Cerebellar nuclear complex (tissue), 1 donor: Measurements from ENCODE around the gene CCNL2.
"Not testable (repeated sequence)": the region's sequence is repeated elsewhere in the genome, so short reads cannot be mapped to it uniquely, and the experiment has no call there.

Source experiments
- DNase-seq, 2 experiments: peaks; one replicate each; lab custom pipeline; 2025; lab: John Stamatoyannopoulos, UW

CCNL2 gene

DNA sequence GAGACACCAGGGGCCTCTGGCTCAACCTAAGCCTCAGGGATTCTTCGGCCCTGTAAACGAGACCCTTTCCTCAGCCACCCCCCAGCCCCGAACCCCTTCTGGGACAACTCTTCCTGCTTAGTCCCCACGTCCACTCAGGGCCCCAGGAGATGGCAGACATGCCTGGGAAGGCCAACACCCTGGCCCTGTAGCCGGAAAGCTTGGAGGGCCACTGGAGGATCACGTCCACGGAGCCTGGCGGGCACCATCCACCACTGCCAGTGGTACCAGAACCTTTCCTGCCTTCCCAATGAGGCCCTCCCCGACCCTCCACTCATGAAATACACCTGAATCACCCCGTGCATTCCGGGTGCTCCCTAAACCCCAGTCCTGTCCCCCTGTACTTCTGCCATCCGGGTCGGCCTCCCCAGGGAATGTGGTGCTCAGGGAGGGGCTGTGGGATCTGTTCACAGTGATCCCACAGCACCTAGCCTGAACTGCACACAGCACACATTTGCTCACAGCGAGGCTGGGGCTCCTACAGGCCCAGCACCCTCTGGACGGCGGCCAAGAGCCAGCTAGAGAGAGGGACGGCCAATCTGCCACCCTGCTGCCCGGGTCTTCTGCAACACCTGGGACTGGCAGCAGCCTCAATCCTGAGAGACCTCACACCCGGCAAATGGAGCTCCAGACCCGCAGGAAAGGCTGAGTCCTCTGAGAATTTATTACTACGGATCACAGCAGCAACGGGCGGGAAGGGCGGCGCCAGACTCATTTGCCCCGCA is 25.9 kb downstream of the CCNL2 start:
- DNase-seq: no peak

DNA sequence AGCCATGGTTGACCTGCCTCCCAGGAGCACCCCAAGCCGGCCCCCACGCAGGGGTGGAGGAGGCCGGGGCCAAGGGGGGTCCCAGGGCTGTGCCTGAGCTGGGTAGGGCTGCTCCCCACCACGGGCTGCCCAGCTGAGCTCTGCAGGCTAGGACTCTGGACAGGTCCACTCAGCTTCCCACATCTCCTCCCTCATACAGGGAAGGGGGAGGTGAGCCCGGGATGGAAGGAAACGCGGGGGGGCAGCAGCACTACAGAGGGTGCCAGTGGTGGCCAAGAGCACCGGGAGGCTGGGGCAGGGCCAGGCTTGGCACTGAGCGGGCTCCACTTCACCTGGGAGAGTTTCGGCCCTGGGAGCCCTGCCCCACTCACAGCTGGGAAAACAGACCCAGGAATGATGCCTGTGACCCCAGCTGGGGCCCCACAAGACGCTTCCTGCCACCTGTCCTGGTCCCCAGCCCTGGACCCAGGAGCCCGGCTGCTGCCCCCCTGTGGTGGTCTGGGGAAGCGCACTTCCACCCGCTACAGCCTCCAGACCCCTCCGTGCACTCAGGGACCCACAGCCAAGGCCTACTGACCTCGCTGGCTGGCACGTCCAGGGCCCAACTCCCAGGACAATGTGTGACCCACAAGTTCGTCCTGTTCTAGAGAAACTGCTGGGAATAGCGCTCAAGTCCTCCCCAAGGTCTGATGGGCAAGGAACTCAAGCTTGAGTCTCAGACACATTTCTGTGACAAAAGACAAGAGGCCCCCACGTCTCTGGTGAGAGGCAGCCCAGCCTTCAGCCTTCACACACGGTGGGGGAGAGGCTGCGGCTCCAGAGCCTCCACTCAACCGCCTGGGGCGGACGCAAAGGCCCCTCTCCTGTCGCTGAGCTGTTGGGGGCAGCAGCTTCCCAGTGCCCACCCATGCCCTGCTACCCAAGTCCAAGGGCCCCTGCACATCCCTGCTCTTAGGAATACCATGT is 27.1 kb downstream of the CCNL2 start:
- no peak for DNase-seq

DNA sequence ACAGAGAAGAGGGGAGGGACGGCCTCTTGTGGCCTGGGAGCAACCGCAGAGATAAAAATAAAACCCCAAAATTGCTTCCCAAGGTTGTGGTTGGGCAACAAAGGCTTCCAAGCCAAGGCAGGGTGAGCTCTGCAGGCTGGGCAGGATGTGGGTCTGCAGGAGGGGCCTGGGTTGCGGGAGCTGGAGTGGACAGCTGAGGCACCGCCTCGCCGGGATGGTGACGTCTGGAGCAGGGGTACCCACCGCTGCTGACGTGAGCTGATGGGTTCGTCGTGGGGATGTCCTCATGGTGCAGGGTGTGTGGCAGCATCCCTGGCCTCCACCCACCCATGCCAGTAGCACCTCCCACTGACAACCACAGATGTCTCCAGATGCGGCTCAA is 27.8 kb downstream of the CCNL2 start:
- no peak for DNase-seq

DNA sequence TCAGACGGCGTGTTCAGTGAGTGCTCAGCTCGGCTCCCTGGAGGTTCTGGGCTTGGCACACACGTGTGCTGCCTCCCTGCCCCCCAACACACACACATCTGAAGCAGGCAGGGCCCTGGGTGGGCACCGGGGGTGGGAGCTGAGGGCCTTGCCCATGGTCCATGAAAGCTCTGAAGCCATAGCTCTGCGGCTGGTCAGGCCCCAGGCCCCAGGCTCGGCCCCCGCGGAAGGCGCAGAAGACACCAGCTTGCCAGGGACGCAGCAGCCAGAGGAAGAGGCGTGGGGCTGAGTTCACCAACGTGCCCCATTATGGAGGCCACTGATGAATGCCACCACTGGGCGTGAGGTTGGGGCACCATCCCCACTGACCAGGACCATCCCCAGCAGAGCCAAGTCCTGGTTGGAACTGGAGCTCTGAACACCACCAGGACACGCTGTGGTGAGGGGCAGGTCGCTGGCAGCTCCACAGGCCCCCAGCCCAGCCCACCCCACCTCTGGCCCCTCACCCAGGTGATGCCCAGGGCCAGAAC is 28.3 kb downstream of the CCNL2 start:
- DNase-seq: no peak

DNA sequence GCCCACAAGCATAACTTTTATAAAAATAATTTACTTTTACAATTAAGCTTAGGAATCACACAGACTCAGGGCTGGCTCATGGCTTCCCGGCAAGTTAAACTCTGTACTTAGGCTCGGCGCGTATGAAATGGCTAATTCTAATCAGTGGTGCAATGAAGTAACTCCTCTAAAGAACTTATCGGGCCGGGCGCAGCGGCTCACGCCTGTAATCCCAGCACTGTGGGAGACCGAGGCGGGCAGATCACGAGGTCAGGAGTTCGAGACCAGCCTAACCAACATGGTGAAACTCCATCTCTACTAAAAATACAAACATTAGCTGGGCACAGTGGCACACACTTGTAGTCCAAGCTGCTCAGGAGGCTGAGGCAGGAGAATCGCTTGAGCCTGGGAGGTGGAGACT is 29.0 kb downstream of the CCNL2 start:
- not testable (repeated sequence) for DNase-seq

DNA sequence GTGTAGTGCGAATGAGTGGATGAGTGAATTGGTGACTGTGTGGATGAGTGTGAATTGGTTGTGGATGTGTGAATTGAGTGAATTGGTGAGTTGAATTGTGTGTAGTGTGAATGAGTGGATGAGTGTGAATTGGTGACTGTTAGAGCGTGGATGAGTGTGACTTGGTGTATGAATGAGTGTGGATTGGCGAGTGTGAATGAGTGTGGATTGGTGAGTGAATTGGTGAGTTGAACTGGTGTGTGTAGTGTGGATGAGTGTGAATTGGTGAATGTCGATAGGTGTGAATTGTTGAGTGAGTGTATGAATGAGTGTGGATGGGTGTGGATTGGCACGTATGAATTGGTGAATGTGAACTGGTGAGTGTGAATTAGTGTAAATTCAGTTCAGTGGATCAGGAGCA is 31.8 kb downstream of the CCNL2 start:
- DNase-seq: no peak

DNA sequence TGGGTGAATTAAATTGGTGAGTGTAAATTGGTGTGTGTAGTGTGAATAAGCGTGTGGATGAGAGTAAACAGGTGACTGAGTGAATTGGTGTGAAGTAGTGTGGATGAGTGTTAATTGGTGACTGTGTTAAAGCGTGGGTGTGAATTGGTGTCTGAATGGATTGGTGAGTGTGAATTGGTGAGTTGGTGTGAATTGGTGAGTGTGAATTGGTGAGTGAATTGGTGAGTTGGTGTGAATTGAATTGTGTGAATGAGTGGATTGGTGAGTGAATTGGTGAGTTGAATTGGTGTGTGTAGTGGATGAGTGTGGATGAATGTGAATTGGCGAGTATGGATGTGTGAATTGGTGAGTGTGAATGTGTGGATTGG is 32.5 kb downstream of the CCNL2 start:
- DNase-seq: no peak

DNA sequence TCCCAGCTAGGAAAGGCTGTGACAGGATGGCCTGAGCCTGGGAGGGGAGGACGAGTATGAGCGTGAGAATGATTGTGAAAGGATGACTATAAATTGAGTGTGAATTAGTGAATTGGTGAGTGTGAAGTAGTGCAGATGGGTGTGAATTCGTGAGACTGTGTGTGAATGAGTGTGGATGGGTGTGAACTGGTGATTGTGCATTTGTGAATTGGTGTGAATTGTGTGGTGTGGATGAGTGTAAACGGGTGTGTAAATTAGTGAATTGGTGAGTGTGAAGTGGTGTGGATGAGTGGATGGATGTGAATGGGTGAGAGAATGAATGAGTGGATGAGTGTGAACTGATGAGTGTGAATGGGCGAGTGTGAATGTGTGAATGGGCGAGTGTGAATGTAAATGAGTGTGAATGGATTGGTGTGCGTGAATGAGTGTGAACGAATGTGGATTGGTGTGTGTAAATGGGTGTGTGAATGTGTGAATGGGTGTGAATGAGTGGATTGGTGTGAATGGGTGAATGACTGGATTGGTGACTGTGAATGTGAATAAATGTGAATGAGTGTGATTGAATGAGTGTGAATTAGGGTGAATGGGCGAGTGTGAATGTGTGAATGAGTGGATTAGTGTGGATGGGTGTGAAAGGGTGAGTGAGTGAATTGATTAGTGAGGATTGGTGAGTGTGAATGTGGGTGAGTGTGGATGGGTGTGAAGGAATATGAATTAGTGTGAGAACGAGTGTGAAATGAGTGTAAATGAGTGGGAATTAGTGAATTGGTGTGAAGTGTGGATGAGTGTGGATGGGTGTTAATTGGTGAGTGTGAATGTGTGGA is 33.0 kb downstream of the CCNL2 start:
- no peak for DNase-seq

DNA sequence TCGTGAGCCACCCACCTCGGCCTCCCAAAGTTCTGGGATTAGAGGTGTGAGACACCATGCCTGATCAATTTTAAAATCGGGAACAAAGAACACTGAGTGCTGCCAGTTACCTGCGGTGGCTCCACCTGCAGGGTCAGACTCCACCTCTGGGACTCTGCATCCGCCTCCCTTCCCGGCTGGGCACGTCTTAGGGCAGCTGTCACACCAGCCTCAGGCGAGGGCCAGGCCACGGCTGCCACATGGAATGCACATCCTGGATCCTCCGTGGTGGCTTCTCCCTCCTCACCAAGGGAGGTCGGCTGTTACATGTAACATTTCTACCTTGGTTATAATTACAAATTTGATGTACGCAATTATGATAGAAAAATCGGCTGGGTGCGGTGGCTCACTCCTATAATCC is 34.9 kb downstream of the CCNL2 start:
- DNase-seq: no peak

DNA sequence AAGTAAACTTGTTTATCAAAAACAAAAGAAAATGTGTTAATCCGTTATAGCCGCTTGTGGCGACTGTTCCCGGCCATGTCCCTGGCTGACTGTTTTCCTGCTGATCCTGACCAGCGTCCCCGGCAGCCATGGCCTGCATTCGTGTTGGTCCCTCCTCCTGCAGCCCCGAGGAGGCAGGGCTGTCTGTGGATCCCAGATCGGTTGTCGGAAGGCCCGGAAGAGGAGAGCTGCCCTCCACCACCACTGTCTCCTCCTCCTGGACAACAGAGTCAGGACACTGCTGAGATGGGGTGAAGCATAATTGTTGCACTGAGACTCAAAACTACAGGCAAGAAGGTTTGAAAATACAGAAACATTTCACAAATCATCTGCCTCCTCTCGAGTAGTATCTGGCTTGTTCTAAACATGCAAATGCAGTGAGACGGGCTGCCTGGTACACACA is 37.1 kb downstream of the CCNL2 start:
- DNase-seq: no peak

DNA sequence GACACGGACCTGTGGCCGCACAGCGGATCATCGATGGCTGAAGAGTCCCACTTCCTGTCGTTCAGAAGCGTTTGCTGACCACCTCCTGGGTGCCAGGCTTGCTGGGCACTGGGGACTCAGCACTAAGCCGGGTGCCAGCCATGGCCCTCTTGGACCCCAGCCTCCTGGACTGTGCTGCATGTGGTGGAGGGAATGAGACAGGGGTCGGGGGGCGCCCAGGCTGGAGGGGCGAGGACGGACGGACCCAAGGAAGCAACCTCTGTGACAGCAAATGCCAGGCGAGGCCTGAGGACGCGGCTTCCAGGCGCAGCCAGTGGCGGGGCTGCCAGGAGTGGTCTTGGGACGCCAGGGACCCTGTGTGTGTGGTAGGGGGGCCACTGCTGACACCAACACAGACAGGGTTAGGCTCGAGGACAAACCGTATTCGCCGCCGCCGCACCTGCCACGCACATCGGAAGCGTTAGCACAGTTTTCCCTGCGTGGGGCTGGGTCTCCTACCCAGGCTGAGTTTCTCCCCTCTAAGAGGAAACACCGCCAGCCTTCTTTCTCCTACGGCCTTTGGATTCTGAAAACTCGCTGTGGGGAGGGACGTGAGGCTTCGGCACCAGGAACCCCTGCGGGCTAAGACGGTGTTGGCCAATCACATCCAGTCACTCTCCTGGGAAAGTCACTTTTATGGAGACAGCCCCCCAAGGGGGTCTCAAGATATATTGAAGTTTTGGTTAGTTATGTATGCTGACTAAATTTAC is 37.7 kb downstream of the CCNL2 start:
- no peak for DNase-seq

DNA sequence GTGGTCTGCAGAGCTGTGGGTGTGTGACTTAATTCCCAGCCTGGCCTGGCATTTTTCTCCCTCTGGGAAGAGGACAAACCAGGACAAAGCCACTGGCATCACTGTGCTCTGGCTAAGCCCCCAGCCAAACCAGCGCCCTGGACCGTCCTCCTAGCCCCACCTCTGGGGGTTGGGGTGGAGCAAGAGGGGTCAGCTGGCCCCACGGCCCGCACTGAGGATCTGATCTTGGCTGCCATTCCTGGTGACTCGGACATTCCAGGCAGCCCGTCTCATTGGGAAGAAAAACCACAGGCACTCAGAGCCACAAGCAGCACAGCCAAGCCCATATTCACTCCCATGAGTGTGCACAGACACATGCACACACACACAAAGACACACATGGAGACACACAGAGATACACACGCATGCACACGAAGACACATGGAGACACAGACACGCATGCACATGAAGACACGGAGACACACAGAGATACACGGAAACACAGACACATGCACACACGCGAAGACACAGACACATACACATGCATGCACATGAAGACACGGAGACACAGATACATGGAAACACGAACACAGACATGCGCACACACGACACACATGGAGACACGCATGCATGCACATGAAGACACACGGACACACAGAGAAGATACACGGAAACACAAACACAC is 38.5 kb downstream of the CCNL2 start:
- no peak for DNase-seq

DNA sequence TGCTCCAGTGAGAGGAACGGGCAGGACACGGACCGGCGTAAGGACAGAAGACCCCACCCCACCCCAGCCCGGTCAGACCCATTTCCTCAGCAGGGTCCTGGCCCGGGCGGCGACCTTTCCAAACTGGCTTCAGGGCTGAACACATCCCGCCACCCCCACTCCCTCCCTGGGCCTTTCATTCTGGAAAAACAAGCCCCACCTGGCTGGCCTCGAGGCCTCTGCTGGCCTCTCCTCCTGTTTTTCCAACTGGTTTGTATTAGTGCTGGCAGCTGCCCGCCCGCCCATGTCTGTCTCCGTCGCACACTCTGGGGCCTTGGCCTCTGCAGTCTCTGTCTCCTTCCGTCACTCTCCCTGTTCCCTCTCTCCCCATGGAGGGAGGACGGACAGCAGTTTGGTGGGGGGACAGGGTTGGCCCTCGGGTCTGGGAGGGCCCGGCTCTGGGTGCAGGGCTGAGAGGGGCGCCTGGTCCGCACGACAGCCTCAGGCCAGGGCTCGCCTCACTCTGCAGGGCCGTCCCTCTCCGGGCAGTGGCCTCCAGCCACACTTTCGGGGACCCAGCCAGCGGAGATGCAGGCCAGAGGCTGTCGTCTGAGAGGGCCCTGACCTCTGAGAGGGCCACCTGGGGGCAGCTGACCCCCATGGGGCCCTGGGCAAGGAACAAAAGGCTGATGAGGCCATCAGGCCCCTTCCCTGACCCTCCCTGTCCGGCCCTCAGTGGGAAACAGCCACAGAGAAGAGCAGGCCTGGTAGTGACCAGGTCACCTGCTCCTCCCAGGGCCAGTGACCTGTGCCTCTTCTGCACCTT is 39.3 kb downstream of the CCNL2 start:
- no peak for DNase-seq

DNA sequence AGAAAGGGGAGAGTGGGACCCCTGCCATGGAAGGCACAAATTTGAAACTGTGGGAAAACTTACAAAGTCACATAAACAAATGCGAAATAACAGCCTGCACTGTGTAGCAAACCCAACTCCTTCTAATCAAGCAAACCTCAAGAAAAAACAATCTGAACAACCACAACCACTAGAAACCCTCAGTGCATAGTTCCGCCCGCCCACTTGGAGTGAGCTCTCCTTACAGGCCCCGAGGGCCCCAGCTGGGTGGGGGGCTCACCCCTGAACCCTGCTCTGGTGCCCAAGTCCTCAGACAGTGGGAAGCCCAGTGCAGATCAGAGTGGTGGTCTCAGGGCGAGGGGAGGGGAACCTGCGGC is 39.8 kb downstream of the CCNL2 start:
- DNase-seq: no peak

DNA sequence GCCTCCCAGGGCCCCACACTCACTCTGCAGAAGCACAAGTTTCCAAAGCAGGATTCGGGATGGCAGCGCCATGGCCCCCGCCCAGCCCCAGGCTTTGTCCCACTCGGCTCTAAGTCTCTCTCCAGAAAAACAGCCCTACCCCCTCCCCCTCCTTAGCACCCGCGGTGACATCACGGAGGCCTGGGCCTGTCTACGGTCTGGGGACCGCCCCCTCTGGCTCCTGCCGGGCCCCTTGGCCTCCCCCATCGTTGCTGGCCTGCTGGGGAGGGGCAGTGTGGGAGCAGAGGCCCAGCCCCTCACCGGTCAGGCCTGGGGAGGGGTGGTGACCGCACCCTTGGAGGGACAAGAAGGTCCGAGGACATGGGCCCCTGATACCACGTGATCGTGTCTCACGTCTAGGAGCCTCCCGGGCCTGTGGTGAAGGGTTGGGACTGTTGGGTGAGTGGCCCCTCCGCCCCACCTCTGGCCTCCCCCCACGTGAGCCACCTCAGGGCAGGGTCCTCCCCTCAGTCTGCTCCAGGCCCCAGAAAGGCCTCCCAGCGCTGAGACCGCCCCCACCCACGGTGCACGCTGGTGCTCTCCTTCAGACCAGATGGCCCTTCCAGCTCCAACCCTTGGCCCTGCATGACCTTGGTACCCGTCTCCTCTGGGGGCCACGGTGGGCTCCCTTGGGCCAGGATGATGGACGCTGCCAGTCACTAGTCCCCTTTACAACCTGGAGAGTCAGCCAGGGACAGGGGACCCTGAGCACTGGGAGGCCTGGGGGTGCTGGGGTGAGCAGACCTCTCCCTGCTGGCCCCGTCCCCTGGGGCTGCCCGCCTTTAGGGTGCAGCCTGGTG is 40.5 kb downstream of the CCNL2 start, which contains the start of gene MXRA8:
MXRA8 (minus strand) TSS at position 123 of the 839 bp plus-strand sequence; CDS start at position 72, 51 bp downstream.
- DNase-seq: no peak

DNA sequence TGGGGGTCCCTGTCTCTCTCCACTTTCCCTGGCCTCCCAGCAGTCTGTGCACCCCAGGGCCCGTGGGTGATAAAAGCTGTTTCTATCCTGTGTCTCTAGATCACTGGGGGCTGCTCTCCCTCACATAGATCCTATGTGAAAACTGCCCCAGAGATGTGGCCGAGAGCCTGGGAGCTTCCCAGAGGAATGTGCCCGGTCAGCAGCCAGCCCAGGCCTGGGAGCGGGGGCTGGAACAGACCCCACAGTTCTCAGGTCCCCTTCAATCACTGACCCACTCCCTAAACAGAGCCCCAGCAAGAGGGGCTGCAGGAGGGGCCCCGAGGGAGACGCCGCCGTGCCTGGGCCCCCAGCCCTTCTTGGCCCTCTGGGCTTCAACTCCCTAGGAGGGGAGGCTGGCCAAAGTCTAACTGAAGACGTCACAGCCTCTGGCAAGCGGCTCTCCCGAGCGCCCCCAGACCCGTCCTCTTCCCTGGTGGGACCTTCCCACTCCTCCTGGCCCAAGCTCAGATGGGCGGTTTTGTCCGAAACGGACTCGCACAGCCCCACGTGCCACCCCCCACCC is 41.2 kb downstream of the CCNL2 start:
- no peak for DNase-seq

DNA sequence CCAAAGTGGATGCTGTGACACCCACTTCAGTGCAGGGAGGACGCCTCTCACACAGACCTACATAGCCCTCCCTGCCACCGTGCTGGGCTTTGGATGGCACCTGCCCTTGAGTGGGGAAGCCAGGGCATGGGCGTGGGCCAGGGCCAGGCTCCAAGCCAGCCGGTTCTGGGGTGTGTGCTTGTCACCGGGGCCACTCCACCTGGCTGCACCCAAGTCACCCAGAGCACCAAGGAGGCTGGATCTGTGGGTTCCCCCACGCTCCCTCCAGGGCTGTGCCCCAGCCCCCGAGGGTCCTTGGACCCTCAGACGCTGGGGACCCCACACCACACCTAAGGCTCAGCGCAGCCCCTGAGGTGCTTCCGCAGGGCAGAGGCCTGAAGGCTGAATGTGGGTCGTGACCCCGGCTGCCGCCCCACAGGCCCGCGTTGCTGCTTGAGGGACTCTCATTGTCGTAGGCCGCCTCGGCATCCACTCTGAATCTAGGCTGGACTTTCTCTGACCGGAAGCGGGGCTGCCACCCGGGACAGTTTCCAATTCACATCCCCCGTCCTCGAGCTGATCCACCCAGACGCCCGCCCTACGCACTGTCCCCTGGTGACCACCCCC is 42.2 kb downstream of the CCNL2 start:
- DNase-seq: no peak

DNA sequence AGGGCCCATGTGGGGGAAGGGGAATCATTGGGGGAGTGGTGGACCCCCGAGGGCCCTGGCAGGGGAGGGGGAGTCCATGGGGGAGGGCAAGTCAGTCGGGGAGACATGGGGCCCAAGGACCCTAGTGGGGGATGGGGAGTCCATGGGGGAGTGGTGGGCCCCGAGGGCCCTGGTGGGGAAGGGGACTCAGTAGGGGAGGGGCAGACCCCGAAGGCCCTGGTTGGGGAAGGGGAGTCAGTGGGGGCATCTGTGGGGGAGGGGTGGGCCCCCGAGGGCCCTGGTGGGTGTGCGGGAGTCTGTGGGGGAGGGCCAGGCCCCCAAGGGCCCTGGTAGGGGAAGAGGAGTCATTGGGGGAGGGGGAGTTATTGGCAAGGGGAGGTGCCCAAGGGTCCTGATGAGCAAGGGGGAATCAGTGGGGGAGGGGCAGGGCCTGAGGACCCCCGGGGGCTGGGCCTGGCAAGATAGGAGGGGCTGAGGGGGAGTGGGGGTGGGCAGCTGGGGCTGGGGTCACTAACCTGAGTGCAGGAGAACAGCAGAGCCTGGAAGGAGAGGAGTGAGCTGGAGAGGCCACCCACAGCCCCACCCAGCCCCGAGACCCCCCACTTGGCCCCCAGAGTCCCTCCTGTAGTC is 42.9 kb downstream of the CCNL2 start:
- no peak for DNase-seq
